ENCODE measurements around the gene BAHCC1. TPM values are rescaled to one million over a fixed set of nuclear protein-coding genes. Genes with fewer than 3 reads are reported as not detected.

The BAHCC1 gene
- total RNA-seq, 2 experiments from 2014 or later = 0.40 to 0.65 TPM

- Mint-ChIP-seq H3K4me3 (no peak overlapping the region), H3K36me3 (ENCODE audit: low read depth) (no peaks in the 10 kb centered on the region), H3K27ac (no peak overlapping the region), H3K4me1 (ENCODE audit: low read depth) (peaks cover 7% of the 10 kb centered on the region), H3K27me3 (peaks cover 30% of the 10 kb centered on the region), H3K9me3 (no peaks in the 10 kb centered on the region)
- DNase-seq = no peak
- CTCF ChIA-PET = interaction anchor here (3.2 kb wide), 1 partner anchor 9 kb away, joined by 14 read pairs; no protein-coding TSS in a partner anchor
- TF ChIP-seq CTCF (IDR thresholded peaks at IDR 0.05) = no peak
- intact Hi-C loops (cut with micrococcal nuclease) = no loop called here
- no peak for ATAC-seq
- POLR2A ChIA-PET = no interaction called here
Observed at GRCh38 chr17:81431545-81432482, 36.6 kb downstream of the BAHCC1 start.

- DNase-seq (no peak), ATAC-seq (no peak)
- no peak overlapping the region for H3K4me3 Mint-ChIP-seq
- H3K27me3 Mint-ChIP-seq = peaks cover 21% of the 10 kb centered on the region
- H3K36me3 Mint-ChIP-seq (ENCODE audit: low read depth) = no peaks in the 10 kb centered on the region
- no peak overlapping the region for H3K27ac Mint-ChIP-seq
- POLR2A ChIA-PET = no interaction called here
- no peak for TF ChIP-seq CTCF (IDR thresholded peaks at IDR 0.05)
- peaks cover 3% of the 10 kb centered on the region for H3K4me1 Mint-ChIP-seq (ENCODE audit: low read depth)
- CTCF ChIA-PET = interaction anchor here (1.6 kb wide), 1 partner anchor 141 kb away, joined by 4 read pairs; no protein-coding TSS in a partner anchor
- no peaks in the 10 kb centered on the region for H3K9me3 Mint-ChIP-seq
- intact Hi-C loops (cut with micrococcal nuclease) = no loop called here
Observed at GRCh38 chr17:81432941-81433340, 37.7 kb downstream of the BAHCC1 start.

- peaks cover 2% of the 10 kb centered on the region for H3K4me1 Mint-ChIP-seq (ENCODE audit: low read depth)
- CTCF ChIA-PET = interaction anchor here (1.6 kb wide), 1 partner anchor 142 kb away, joined by 4 read pairs; no protein-coding TSS in a partner anchor
- H3K36me3 Mint-ChIP-seq (ENCODE audit: low read depth) = no peaks in the 10 kb centered on the region
- DNase-seq (no peak), ATAC-seq (no peak)
- H3K27me3 Mint-ChIP-seq = peaks cover 17% of the 10 kb centered on the region
- H3K27ac Mint-ChIP-seq = no peak overlapping the region
- H3K4me3 Mint-ChIP-seq = no peak overlapping the region
- intact Hi-C loops (cut with micrococcal nuclease) = no loop called here
- no peak for TF ChIP-seq CTCF (IDR thresholded peaks at IDR 0.05)
- no peaks in the 10 kb centered on the region for H3K9me3 Mint-ChIP-seq
- POLR2A ChIA-PET = no interaction called here
Observed at GRCh38 chr17:81433656-81434055, 38.4 kb downstream of the BAHCC1 start.

GRCh38 chr17:81434072-81434471, 38.8 kb downstream of the BAHCC1 start:
- intact Hi-C loops (cut with micrococcal nuclease) = no loop called here
- H3K4me3 Mint-ChIP-seq = no peak overlapping the region
- no peak for TF ChIP-seq CTCF (IDR thresholded peaks at IDR 0.05)
- ChIA-PET CTCF (interaction anchor here (1.6 kb wide), 1 partner anchor 143 kb away, joined by 4 read pairs; no protein-coding TSS in a partner anchor), POLR2A (no interaction called here)
- no peak overlapping the region for H3K27ac Mint-ChIP-seq
- no peak for ATAC-seq
- DNase-seq = no peak
- H3K36me3 Mint-ChIP-seq (ENCODE audit: low read depth) = no peaks in the 10 kb centered on the region
- peaks cover 2% of the 10 kb centered on the region for H3K4me1 Mint-ChIP-seq (ENCODE audit: low read depth)
- H3K27me3 Mint-ChIP-seq = peaks cover 14% of the 10 kb centered on the region
- no peaks in the 10 kb centered on the region for H3K9me3 Mint-ChIP-seq
